NB4 (cell line): ENCODE data around the gene TSC22D1.

Experiments used
- DNase-seq: peaks from one replicate; pipeline ENCODE4 v3.0.0; 2010; ENCODE audit warnings: low read depth
- H3K4me3 ChIP-seq: one replicate; pipeline ENCODE4 v1.5.1; 2011; ENCODE audit warnings: mild to moderate bottlenecking, low read depth, low read length, moderate library complexity
- MYC ChIP-seq: IDR thresholded peaks from 2 replicates; pipeline ENCODE4 v1.6.1; 2011; ENCODE audit warnings: low read depth, low read length
- POLR2A ChIP-seq: IDR thresholded peaks from 2 replicates; pipeline ENCODE4 v1.6.1; 2011; ENCODE audit warnings: mild to moderate bottlenecking; ENCODE audit not compliant: insufficient read length; ENCODE audit errors: extremely low read depth
- TF ChIP-seq, protein P1 (sequence below): IDR thresholded peaks from one replicate; pipeline ENCODE4 v1.5.1; 2012; ENCODE audit warnings: low read depth, low read length
- TF ChIP-seq, protein P2 (sequence below): IDR thresholded peaks from 2 replicates; pipeline ENCODE4 v1.6.1; 2011; ENCODE audit warnings: low read depth, low read length

Gene TSC22D1

DNA sequence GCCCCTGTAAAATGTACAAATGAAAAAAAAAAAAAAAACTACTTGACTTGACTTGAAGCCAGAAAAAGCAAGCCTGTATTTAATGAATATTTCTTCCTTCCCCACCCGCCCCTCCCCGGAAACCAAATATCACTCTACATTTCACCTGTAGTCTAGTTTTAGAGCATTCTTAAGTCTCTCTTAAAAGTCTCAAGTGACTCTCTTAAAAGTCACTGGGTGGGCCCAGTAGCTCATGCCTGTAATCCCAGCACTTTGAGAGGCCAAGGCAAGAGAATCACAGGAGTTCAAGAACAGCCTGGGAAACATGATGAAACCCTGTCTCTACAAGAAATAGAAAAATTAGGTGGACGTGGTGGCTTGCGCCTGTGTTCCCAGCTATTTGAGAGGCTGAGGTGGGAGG, 72.0 kb downstream of the TSC22D1 start:
- TF ChIP-seq POLR2A, result no peak
- TF ChIP-seq, protein P1, sequence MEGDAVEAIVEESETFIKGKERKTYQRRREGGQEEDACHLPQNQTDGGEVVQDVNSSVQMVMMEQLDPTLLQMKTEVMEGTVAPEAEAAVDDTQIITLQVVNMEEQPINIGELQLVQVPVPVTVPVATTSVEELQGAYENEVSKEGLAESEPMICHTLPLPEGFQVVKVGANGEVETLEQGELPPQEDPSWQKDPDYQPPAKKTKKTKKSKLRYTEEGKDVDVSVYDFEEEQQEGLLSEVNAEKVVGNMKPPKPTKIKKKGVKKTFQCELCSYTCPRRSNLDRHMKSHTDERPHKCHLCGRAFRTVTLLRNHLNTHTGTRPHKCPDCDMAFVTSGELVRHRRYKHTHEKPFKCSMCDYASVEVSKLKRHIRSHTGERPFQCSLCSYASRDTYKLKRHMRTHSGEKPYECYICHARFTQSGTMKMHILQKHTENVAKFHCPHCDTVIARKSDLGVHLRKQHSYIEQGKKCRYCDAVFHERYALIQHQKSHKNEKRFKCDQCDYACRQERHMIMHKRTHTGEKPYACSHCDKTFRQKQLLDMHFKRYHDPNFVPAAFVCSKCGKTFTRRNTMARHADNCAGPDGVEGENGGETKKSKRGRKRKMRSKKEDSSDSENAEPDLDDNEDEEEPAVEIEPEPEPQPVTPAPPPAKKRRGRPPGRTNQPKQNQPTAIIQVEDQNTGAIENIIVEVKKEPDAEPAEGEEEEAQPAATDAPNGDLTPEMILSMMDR, result no peak
- no peak for TF ChIP-seq MYC
- TF ChIP-seq, protein P2, sequence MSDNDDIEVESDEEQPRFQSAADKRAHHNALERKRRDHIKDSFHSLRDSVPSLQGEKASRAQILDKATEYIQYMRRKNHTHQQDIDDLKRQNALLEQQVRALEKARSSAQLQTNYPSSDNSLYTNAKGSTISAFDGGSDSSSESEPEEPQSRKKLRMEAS, result no peak
- no peak for DNase-seq
- no peak overlapping the region for H3K4me3 ChIP-seq

DNA sequence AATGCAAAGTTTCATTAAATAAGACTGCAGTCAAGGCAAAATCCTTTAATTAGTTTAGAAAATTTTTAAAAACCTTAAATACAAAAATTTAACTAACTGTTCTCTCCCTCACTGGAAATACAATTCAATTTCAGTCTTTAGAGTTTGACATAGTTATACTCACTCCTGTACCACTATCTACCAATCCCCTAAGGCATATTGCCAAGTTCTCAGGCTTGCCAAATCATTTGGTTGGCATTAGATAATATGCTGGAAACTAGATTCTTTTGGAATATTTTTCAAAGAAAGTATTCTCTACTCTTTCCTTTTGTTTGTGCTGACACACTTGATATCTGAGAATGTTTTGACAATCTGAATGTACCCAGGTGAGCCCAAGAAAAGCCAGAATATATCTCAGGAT, 77.2 kb downstream of the TSC22D1 start:
- TF ChIP-seq, protein P2, result no peak
- TF ChIP-seq, protein P1, result no peak
- TF ChIP-seq POLR2A (no peak), MYC (no peak)
- DNase-seq, result no peak
- no peak overlapping the region for H3K4me3 ChIP-seq

DNA sequence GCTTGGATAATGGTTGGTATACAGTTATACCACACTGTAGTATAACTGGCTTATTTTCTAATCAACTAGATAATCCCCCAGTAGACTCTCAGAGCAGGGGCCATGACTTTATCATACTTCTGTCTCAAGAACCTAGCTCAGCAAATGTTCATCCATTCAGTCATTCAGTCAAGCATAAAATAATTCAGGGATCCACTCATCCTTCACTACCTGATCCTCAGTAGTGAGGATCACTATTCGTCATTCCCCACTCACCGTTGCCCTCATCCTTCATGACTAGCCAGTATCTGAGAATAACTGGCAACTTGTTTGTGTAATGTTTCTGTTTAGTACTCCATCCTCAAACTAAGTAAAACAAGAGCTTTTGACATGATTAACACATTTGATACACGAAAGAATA, 77.6 kb downstream of the TSC22D1 start:
- TF ChIP-seq, protein P1, result no peak
- no peak for TF ChIP-seq POLR2A
- TF ChIP-seq MYC, result no peak
- TF ChIP-seq, protein P2, result no peak
- no peak overlapping the region for H3K4me3 ChIP-seq
- DNase-seq, result no peak

DNA sequence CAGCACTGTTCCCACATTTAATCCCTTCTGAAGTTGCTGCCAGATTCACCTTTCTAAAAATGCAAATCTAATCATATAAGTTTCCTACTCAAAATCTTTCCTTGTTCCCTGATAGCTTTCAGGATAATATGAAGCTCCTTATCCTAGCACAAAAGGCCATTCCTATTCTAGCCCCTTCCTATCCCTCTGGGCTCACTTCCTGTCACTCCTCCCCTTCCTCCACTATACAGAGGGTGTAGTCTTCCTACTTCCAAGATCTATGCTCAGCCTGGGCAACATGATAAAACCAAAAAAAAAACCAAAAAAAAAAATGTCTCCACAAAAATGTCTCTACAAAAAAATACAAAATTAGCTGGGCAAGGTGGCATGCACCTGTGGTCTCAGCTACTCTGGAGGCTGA, 78.3 kb downstream of the TSC22D1 start:
- DNase-seq, result no peak
- H3K4me3 ChIP-seq, result no peak overlapping the region
- TF ChIP-seq MYC (no peak), POLR2A (no peak)
- TF ChIP-seq, protein P1, result no peak
- TF ChIP-seq, protein P2, result no peak

DNA sequence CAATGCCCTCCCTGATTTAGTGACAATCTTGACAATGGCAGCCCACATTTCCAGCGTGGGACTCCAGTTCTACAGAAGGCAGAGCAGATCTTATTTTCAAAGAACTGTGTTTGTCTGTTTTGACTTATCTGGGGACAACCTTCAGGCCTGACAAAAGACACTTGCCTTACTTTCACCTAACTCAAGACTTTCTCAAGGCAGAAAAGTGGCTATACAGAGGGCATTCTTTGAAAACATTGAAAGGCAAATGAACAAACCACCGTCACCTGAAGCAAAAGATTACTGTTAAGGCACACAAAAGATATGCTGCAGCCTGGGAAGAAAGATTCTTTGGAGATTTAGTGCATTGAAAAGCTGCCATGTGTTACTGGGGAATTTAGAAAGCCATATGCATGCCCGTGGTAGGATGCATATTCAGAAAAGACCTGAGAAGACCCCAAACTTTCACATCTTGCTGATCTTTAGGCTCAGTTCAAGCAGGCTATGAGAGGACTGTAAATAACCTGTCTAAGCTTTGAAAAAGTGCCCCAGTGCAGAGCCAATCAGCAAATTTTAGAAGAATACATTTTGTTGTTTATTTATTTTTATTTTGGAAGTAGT, 82.8 kb downstream of the TSC22D1 start:
- no peak overlapping the region for H3K4me3 ChIP-seq
- DNase-seq, result no peak
- no peak for TF ChIP-seq POLR2A
- TF ChIP-seq, protein P1, result no peak

DNA sequence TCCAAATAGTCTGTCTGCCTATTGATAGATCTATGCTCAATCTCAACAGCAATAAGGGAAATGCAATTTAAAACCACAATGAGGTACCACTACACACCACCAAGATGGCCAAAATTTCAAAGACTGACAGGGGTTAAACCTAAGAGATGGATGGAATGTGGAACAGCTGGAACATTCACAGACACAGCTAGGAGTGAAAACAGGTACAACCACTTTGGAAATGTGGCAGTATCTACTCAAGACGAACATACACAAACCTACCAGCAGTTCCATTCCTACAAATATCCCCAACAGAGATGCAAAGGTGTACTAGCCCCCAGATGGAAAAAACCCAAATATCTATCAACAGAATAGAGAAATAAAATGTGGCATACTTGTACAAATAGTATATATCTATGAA, 86.4 kb downstream of the TSC22D1 start:
- TF ChIP-seq POLR2A (no peak), MYC (no peak)
- TF ChIP-seq, protein P2, result no peak
- TF ChIP-seq, protein P1, result no peak
- no peak overlapping the region for H3K4me3 ChIP-seq
- no peak for DNase-seq
